Small intestine (tissue), 7 donors: ENCODE data around the gene DIAPH3. TPM values are rescaled to one million over a fixed set of nuclear protein-coding genes. Genes with fewer than 3 reads are reported as not detected.

Experiments
- DNase-seq, 2 donors: peaks; one replicate each; pipeline versions ENCODE4 v3.0.0 to v3.0.0-alpha.2; 2013
- FAIRE-seq: peaks from 2 replicates; lab custom pipeline; 2012; peaks lifted over from hg19 to GRCh38; lab: Jason Lieb, UNC
- H3K27ac ChIP-seq, 3 donors: one replicate each; pipeline ENCODE4 v1.5.1; 2013; ENCODE audit warnings: low read length in 2 of 3, mild to moderate bottlenecking in 2 of 3, control low read depth in 1 of 3, inconsistent platforms in 1 of 3, low read depth in 1 of 3, moderate library complexity in 1 of 3
- H3K27me3 ChIP-seq, 3 donors: one replicate each; pipeline ENCODE4 v1.6.1; 2013; ENCODE audit warnings: low read length in 3 of 3, inconsistent platforms in 1 of 3; ENCODE audit not compliant: control insufficient read depth in 3 of 3, insufficient read depth in 3 of 3
- H3K36me3 ChIP-seq, 3 donors: one replicate each; pipeline ENCODE4 v1.6.1; 2013; ENCODE audit warnings: low read length in 3 of 3, inconsistent platforms in 1 of 3, low read depth in 1 of 3, mild to moderate bottlenecking in 1 of 3, moderate library complexity in 1 of 3; ENCODE audit not compliant: control insufficient read depth in 3 of 3, insufficient read depth in 2 of 3
- H3K4me1 ChIP-seq, 3 donors: one replicate each; pipeline ENCODE4 v1.6.1; 2013; ENCODE audit warnings: low read length in 2 of 3, inconsistent platforms in 1 of 3, low read depth in 1 of 3, mild to moderate bottlenecking in 1 of 3, moderate library complexity in 1 of 3; ENCODE audit not compliant: control insufficient read depth in 3 of 3, insufficient read depth in 2 of 3
- H3K4me3 ChIP-seq, 3 donors: one replicate each; pipeline ENCODE4 v1.5.1; 2013; ENCODE audit warnings: low read length in 3 of 3, control low read depth in 1 of 3, inconsistent platforms in 1 of 3, low read depth in 1 of 3, mild to moderate bottlenecking in 1 of 3, moderate library complexity in 1 of 3
- H3K9me3 ChIP-seq, 2 donors: one replicate each; pipeline ENCODE4 v1.6.1; 2013; ENCODE audit warnings: low read depth in 1 of 2, low read length in 1 of 2; ENCODE audit not compliant: control insufficient read depth in 2 of 2, insufficient read depth in 1 of 2
- WGBS, 3 donors: extraction: QIAGEN DNeasy Blood & Tissue Kit; methylation state at CpG; one replicate each; pipeline ENCODE4 v1.1.7; 2013; 5-methylcytosine and 5-hydroxymethylcytosine counted together
- polyA plus RNA-seq, 4 donors: library from polyadenylated mRNA; stranded (reverse) in 3 of 4; unstranded in 1 of 4; fragments of 200-250 nt in 3 of 4; fragments of 120-200 nt in 1 of 4; gene quantifications; one replicate each; pipeline versions ENCODE4 v1.2.1 to v1.2.3, GENCODE V29; 2013
- donor health status: healthy with polysubstance abuse.
- donor health status: control.
- donor health status: control.
- donor health status: Bipolar disorder and iron deficiency.
- donor health status: healthy.

DIAPH3 gene
- polyA plus RNA-seq, 4 donors: 0.67 to 4.2 (median 3.1) TPM

GRCh38 chr13:59710416-59710815, 453.3 kb downstream of the DIAPH3 start:
- H3K27me3 ChIP-seq: no peaks in the 10 kb centered on the region
- FAIRE-seq (no peak), DNase-seq (no peak)
- H3K4me1 ChIP-seq: peaks cover 0 to 7% (median 0%) of the 10 kb centered on the region in 3 donors
- no peaks in the 10 kb centered on the region for H3K36me3 ChIP-seq
- H3K27ac ChIP-seq: no peak overlapping the region
- no peaks in the 10 kb centered on the region for H3K9me3 ChIP-seq
- H3K4me3 ChIP-seq: no peak overlapping the region
- 75 to 90% (median 90%) methylated on average over 1 of the region's 1 CpG for WGBS, 3 donors

GRCh38 chr13:59706101-59706976, 457.4 kb downstream of the DIAPH3 start:
- no peaks in the 10 kb centered on the region for H3K27me3 ChIP-seq
- peaks cover 0 to 4% (median 0%) of the 10 kb centered on the region in 3 donors for H3K4me1 ChIP-seq
- peak; percentile 19 for FAIRE-seq
- 66 to 76% (median 71%) methylated on average over 8 of the region's 8 CpGs for WGBS, 3 donors
- H3K27ac ChIP-seq: no peak overlapping the region
- no peaks in the 10 kb centered on the region for H3K9me3 ChIP-seq
- peak in 1 of 2 donors; percentile 24 for DNase-seq
- H3K36me3 ChIP-seq: no peaks in the 10 kb centered on the region
- no peak overlapping the region for H3K4me3 ChIP-seq

GRCh38 chr13:59702269-59702668, 461.5 kb downstream of the DIAPH3 start:
- no peak overlapping the region for H3K4me3 ChIP-seq
- no peak for FAIRE-seq
- WGBS, 3 donors: 94 to 97% (median 96%) methylated on average over 3 of the region's 3 CpGs
- H3K4me1 ChIP-seq: peaks cover 0 to 1% (median 0%) of the 10 kb centered on the region in 3 donors
- H3K27ac ChIP-seq: no peak overlapping the region
- DNase-seq: no peak
- no peaks in the 10 kb centered on the region for H3K36me3 ChIP-seq
- no peaks in the 10 kb centered on the region for H3K27me3 ChIP-seq
- H3K9me3 ChIP-seq: no peaks in the 10 kb centered on the region

- 61 to 74% (median 67%) methylated on average over 2 of the region's 2 CpGs for WGBS, 3 donors
- no peak for FAIRE-seq
- peaks cover 0 to 1% (median 0%) of the 10 kb centered on the region in 3 donors for H3K4me1 ChIP-seq
These were observed 462.5 kb downstream of the DIAPH3 start for GRCh38 chr13:59701261-59701660.

GRCh38 chr13:59700281-59700680, 463.4 kb downstream of the DIAPH3 start:
- DNase-seq (no peak), FAIRE-seq (no peak)
- 93 to 97% (median 94%) methylated on average over 2 of the region's 2 CpGs for WGBS, 3 donors
- no peaks in the 10 kb centered on the region for H3K27me3 ChIP-seq
- H3K4me1 ChIP-seq: peaks cover 0 to 1% (median 0%) of the 10 kb centered on the region in 3 donors
- H3K36me3 ChIP-seq: no peaks in the 10 kb centered on the region
- no peak overlapping the region for H3K4me3 ChIP-seq
- no peak overlapping the region for H3K27ac ChIP-seq
- no peaks in the 10 kb centered on the region for H3K9me3 ChIP-seq

More at GRCh38 chr13:59701261-59701660, 462.5 kb downstream of the DIAPH3 start:
- DNase-seq: peak in 1 of 2 donors; percentile 31
- Histone ChIP-seq H3K9me3 (no peaks in the 10 kb centered on the region), H3K27me3 (no peaks in the 10 kb centered on the region), H3K27ac (no peak overlapping the region), H3K36me3 (no peaks in the 10 kb centered on the region), H3K4me3 (no peak overlapping the region)

- no peak overlapping the region for H3K27ac ChIP-seq
- peaks cover 0 to 6% (median 1%) of the 10 kb centered on the region in 3 donors for H3K4me1 ChIP-seq
- no peaks in the 10 kb centered on the region for H3K9me3 ChIP-seq
- DNase-seq: no peak
- H3K4me3 ChIP-seq: no peak overlapping the region
- H3K36me3 ChIP-seq: no peaks in the 10 kb centered on the region
- FAIRE-seq: no peak
- H3K27me3 ChIP-seq: no peaks in the 10 kb centered on the region
- 80 to 92% (median 88%) methylated on average over 1 of the region's 1 CpG for WGBS, 3 donors
These were observed 467.5 kb downstream of the DIAPH3 start for GRCh38 chr13:59696271-59696670.

- Histone ChIP-seq H3K4me1 (peaks cover 0 to 6% (median 0%) of the 10 kb centered on the region in 3 donors), H3K4me3 (no peak overlapping the region), H3K36me3 (no peaks in the 10 kb centered on the region), H3K9me3 (no peaks in the 10 kb centered on the region), H3K27me3 (no peaks in the 10 kb centered on the region), H3K27ac (no peak overlapping the region)
- WGBS, 3 donors: 51 to 63% (median 55%) methylated on average over 1 of the region's 1 CpG
- FAIRE-seq (no peak), DNase-seq (no peak)
These were observed 472.1 kb downstream of the DIAPH3 start for GRCh38 chr13:59691501-59692066.

GRCh38 chr13:59690857-59691500, 472.7 kb downstream of the DIAPH3 start:
- FAIRE-seq (no peak), DNase-seq (peak; percentile 14 to 38)
- no peak overlapping the region for H3K4me3 ChIP-seq
- H3K27ac ChIP-seq: no peak overlapping the region
- WGBS, 3 donors: 95 to 100% (median 96%) methylated on average over 1 of the region's 1 CpG
- no peaks in the 10 kb centered on the region for H3K9me3 ChIP-seq
- H3K27me3 ChIP-seq: no peaks in the 10 kb centered on the region
- peaks cover 0 to 6% (median 0%) of the 10 kb centered on the region in 3 donors for H3K4me1 ChIP-seq
- no peaks in the 10 kb centered on the region for H3K36me3 ChIP-seq
